ENCODE data around the gene AHRR. TPM values are rescaled to one million over a fixed set of nuclear protein-coding genes. Genes with fewer than 3 reads are reported as not detected.

Gene AHRR
- total and polyA plus RNA-seq, 2 of the 4 experiments (the other 2 are of a cell fraction) = 15.6 to 37.1 TPM

- TF ChIP-seq MXI1 (IDR thresholded peaks at IDR 0.05; ENCODE audit: borderline replicate concordance, low read depth, low read length) (no peak), CEBPB (IDR thresholded peaks at IDR 0.05; ENCODE audit: low read depth, low read length) (no peak), SMC3 (IDR thresholded peaks at IDR 0.05; ENCODE audit: low read depth, low read length) (no peak), NFE2L2 (IDR thresholded peaks at IDR 0.05; ENCODE audit: low read depth, low read length) (no peak)
Measured at GRCh38 chr5:445591-445990, 124.1 kb downstream of the AHRR start (continued).

- dilution Hi-C loops (cut with HindIII; ENCODE audit: low sequenced_read_pairs, unreplicated experiment) = no loop called here
- intact Hi-C loops (cut with micrococcal nuclease) = no loop called here
- no peak for TF ChIP-seq USF2 (IDR thresholded peaks at IDR 0.05; ENCODE audit: low read depth, low read length)
- no peak for TF ChIP-seq NFE2L2 (IDR thresholded peaks at IDR 0.05; ENCODE audit: low read depth, low read length)
- no peak for TF ChIP-seq RAD21 (IDR thresholded peaks at IDR 0.05; ENCODE audit: low read length)
- no peak for TF ChIP-seq SMC3 (IDR thresholded peaks at IDR 0.05; ENCODE audit: low read depth, low read length)
- TF ChIP-seq FOS (IDR thresholded peaks at IDR 0.05; ENCODE audit: low read depth, low read length) = no peak
- TF ChIP-seq BHLHE40 (IDR thresholded peaks at IDR 0.05; ENCODE audit: low read depth, low read length) = no peak
- no peak for TF ChIP-seq MXI1 (IDR thresholded peaks at IDR 0.05; ENCODE audit: borderline replicate concordance, low read depth, low read length)
- no peak for TF ChIP-seq CHD1 (IDR thresholded peaks at IDR 0.05; ENCODE audit: low read depth, low read length)
- no peak for TF ChIP-seq RFX5 (IDR thresholded peaks at IDR 0.05; ENCODE audit: low read depth, low read length)
- TF ChIP-seq RCOR1 (IDR thresholded peaks at IDR 0.05; ENCODE audit: insufficient replicate concordance, low read length) = no peak
- TF ChIP-seq ELK1 (IDR thresholded peaks at IDR 0.05; ENCODE audit: borderline replicate concordance, low read depth, low read length) = no peak
- no peak for TF ChIP-seq MAZ (IDR thresholded peaks at IDR 0.05; ENCODE audit: borderline replicate concordance, low read depth, low read length)
Measured at GRCh38 chr5:446066-446882, 124.8 kb downstream of the AHRR start.

More at GRCh38 chr5:446066-446882, 124.8 kb downstream of the AHRR start:
- in situ Hi-C loops (cut with MboI; ENCODE audit: low sequenced_read_pairs) = no loop called here
- H2AK9ac ChIP-seq (replicated peaks; ENCODE audit: low read depth, low read length, poor library complexity) = no peak overlapping the region
- H2BK120ac ChIP-seq (ENCODE audit: low read depth, low read length) = no peak overlapping the region
- no peak overlapping the region for H2BK15ac ChIP-seq (ENCODE audit: low read depth, low read length)
- H3K27me3 ChIP-seq (ENCODE audit: control insufficient read depth, insufficient read depth, low read length) = no peaks in the 10 kb centered on the region
- H3K36me3 ChIP-seq (ENCODE audit: control insufficient read depth, insufficient read depth, low read length) = peaks cover 34% of the 10 kb centered on the region
- H2BK20ac ChIP-seq (ENCODE audit: low read depth, low read length) = no peak overlapping the region
- no peak for DNase-seq
- H4K5ac ChIP-seq (ENCODE audit: low read depth, low read length) = no peak overlapping the region
- H2BK5ac ChIP-seq (ENCODE audit: low read depth, low read length, poor library complexity, severe bottlenecking) = no peak overlapping the region
- peaks cover 46 to 75% of the 10 kb centered on the region in 2 experiments for H3K79me1 ChIP-seq (ENCODE audit: low read depth in 1 of 2, low read length in 2 of 2)
- no peak for ATAC-seq (ENCODE audit: low read depth)
- no peak overlapping the region for H3K27ac ChIP-seq (ENCODE audit: insufficient read depth, low read length)
- POLR2A ChIA-PET (ENCODE audit: unreplicated experiment) = no interaction called here
- 87% methylated on average over 3 of the region's 19 CpGs; no CpG with 5 or more reads in 1 of the 2 experiments for WGBS, 2 experiments (ENCODE audit: extremely low coverage in 2 of 2, insufficient read length in 1 of 2)
- H4K20me1 ChIP-seq (ENCODE audit: insufficient read depth, low read length) = 0 out of 2 replicates have a peak, but pooled peaks cover 14% of the 10 kb centered on the region
- no peaks in the 10 kb centered on the region for H3K9me3 ChIP-seq (ENCODE audit: control insufficient read depth, insufficient read depth, low read length)
- H3K9ac ChIP-seq (ENCODE audit: low read depth, low read length) = no peak overlapping the region
- H4K91ac ChIP-seq (ENCODE audit: insufficient read depth, low read depth, low read length) = no peak overlapping the region
- no peak overlapping the region for H2AFZ ChIP-seq (replicated peaks; ENCODE audit: low read length, poor library complexity)
- H3K56ac ChIP-seq (ENCODE audit: extremely low read depth, insufficient read depth, low read length) = no peak overlapping the region
- no peak overlapping the region for H2AK5ac ChIP-seq (ENCODE audit: low read depth, low read length)
- no peak overlapping the region for H4K8ac ChIP-seq (ENCODE audit: low read depth in 2 of 2, low read length in 2 of 2)
- no peak overlapping the region for H3K4me3 ChIP-seq (ENCODE audit: insufficient read depth, low read depth, low read length)
- no peak overlapping the region for H3K4ac ChIP-seq (ENCODE audit: low read depth, low read length)
- CTCF ChIA-PET = interaction anchor here (0.7 to 1.9 kb wide), 7 partner anchors 11 to 312 kb away, joined by 3 to 5 read pairs (median 4); no protein-coding TSS in a partner anchor
- H3K23ac ChIP-seq (ENCODE audit: low read depth, low read length) = no peak overlapping the region
- no peak overlapping the region for H3K4me2 ChIP-seq (ENCODE audit: low read depth, low read length)
- H3K18ac ChIP-seq (ENCODE audit: low read depth, low read length) = no peak overlapping the region
- BruUV-seq (replicated peaks) = no TSS peak
- H3K14ac ChIP-seq (replicated peaks; ENCODE audit: low read depth, low read length) = no peak overlapping the region
- H3K4me1 ChIP-seq (ENCODE audit: control insufficient read depth, insufficient read depth, low read length) = peaks cover 12% of the 10 kb centered on the region
- peaks cover 4% of the 10 kb centered on the region; the same call in 1 of the 2 replicates for H3K9me1 ChIP-seq (ENCODE audit: insufficient read depth, low read length)
